ENCODE measurements around the gene ATP2A3.
"Not testable (repeated sequence)": the region's sequence is repeated elsewhere in the genome, so short reads cannot be mapped to it uniquely, and the experiment has no call there.

The ATP2A3 gene

DNA sequence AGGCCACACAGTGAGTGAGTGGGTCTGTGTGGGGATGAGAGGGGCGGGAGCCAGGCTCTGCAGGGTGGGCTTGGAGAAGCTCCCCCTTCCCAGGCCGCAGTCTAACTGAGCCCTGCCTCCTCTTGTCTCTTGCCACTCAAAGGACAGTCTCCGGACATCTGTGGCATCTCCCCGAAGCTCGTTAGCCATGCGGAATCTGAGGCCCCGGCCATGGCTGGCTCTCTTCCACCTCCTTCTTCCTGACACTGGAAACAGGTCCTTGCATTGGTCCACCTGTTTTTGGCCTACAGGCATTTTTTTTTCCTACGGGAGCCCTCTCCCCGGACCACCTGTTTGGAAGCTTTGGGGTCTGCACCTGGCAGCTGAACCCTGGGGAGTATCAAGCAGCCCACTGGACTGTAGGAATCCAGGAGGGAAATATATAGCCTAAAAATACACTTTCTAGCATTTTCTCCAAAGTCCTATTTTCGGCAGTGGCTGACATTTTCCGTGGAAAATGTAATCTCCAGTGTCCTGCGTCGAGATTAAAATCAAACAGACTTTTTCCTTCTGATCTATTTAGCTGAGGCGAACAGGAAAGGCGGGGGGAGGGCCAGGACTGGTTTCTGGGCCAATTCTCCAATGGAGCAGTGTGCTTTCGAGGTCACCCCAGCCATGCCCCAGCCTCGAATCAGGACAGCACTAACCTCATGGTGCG lies 9.1 kb downstream of the ATP2A3 start:
- no peak for DNase-seq (ENCODE audit: low read depth)

DNA sequence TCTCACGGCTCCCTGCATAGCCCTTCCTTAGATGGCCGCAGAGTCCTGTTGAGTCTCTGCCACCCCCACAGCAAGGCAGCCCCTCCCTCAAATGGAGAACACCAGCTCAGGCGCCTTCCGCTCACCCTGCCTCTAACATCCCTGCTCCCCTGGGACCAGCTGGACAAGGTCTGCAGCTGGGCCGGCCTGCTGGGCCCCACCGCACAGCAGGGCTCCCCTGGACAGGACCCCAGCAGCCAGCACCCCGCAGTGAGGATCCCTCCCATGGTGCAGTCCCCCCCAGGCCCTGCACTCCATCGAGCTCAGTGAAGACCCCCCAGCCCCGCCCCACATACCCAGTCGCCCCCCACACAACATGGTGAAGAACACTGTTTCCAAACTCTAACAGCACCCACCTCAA lies 10.2 kb downstream of the ATP2A3 start:
- no peak for DNase-seq (ENCODE audit: low read depth)

DNA sequence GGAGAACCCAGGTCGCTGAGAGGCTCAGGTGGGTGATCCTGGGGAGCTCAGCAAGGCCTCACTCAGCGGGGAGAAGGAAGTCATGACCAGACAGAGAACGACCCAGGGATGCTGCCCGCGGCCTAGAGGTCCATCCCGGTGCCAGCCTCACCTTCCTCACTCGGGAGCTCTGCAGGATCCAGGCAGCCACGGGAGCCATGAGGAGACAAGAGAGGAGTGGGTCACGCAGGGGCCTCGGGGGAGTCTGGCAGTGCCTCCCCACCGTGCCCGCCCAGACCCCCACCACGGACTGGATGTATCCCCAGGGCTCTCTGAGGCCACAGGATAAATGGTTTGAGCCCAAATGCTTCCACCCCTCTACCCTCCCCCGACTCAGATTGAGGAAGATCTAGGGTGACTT lies 10.7 kb downstream of the ATP2A3 start:
- DNase-seq (ENCODE audit: low read depth) = no peak

DNA sequence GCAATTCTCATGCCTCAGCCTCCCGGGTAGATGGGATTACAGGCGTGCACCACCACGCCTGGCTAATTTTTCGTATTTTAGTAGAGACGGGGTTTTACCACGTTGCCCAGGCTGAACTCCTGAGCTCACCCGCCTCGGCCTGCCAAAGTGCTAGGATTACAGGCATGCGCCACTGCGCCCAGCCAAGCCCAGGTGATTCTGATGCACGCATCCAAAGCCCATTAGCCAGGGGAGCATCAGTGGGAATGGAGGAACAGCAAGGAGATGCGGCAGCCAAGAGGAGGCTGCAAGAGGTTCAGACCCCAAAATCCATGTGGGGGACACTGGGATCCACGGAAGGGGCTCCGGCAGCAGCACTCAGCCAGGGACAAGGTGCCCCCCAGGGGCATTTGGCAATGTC lies 12.1 kb downstream of the ATP2A3 start:
- no peak for DNase-seq (ENCODE audit: low read depth)

DNA sequence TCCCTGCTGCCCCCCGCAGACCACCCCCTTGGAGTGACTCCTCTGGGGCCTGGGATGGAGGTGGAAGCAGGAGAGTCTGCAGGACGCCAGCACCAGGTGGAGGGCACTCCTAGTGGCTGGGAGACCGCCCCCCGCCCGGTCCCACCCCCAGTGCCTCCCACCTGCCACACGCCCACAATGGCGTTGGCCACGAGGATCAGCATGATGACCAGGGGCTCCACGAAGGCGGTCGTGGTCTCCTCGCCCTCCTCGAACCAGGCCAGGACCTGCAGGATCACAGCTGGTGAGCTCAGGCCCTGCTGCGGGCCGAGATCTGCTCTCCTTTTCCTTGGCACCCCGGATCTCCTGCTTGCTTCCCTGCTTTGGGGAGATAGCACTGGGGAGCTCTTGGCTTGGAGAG lies 12.8 kb downstream of the ATP2A3 start:
- DNase-seq (ENCODE audit: low read depth) = no peak

DNA sequence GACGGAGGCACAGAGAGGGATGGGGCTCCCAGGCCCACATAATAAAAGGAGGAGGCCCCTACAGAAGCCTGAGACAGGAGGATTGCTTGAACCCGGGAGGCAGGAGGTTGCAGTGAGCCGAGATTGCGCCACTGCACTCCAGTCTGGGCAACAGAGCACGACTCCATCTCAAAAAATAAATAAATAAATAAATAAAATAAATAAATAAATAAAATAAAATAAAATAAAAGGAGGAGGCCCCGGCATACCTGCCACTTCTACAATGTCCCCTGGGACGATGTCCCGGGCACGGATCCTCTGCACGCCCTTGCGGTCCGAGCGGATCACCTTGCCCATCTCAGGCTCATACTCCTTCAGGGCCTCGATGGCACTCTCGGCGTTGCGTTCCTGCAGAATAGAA lies 13.2 kb downstream of the ATP2A3 start:
- no peak for DNase-seq (ENCODE audit: low read depth)

DNA sequence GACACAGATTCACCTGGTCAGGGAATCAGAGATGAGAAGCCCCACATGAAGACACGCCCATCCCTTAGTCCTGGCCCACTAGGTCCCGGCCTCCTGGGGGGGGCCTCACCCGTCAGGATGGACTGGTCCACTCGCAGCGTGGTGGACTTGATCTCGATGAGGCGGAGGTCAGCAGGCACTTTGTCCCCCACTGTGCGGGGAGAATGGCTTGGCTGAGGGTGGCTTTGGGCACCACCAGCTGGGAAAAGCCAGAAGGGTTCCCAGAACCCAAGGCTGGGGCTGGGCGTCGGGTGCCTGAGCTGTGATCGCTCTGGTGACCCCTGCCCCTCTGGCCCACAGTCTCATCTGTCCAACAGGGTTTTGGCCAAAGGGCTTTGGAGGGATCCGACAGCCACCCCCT lies 13.7 kb downstream of the ATP2A3 start:
- no peak for DNase-seq (ENCODE audit: low read depth)

DNA sequence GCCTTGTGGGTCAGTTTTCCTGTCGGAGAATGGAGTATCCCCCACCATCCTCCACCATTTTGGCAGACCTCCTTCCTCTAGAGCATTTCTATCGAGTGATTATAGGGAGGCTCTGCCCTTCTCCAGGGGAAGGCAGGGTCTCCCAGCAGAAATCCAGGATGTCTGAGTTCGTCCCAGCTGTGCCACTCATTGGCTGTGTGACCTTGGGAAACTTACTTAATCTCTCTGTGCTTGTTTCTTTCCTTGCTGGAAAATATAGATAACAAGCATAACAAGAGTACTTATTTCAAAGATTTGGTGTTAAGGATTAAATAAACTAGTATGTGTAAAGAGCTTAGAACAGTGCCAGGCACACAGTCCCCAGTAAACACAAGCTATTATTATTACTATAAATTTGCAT lies 14.8 kb downstream of the ATP2A3 start:
- DNase-seq (ENCODE audit: low read depth) = no peak

DNA sequence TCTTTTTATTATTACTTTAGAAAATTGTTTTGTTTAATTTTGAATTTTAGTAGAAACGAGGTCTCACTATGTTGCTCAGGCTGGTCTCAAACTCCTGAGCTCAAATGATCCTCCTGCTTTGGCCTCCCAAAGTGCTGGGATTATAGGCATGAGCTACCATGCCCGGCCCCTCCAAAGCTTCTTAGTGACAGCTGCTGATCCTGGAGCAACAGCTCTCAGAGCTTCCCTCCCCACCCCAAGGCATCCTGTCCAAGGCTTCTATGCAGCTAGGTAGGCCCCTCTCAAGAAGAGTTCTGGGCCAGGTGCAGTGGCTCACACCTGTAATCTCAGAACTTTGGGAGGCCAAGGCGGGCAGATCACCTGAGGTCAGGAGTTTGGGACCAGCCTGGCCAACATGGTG lies 15.7 kb downstream of the ATP2A3 start:
- not testable (repeated sequence) for DNase-seq (ENCODE audit: low read depth)

DNA sequence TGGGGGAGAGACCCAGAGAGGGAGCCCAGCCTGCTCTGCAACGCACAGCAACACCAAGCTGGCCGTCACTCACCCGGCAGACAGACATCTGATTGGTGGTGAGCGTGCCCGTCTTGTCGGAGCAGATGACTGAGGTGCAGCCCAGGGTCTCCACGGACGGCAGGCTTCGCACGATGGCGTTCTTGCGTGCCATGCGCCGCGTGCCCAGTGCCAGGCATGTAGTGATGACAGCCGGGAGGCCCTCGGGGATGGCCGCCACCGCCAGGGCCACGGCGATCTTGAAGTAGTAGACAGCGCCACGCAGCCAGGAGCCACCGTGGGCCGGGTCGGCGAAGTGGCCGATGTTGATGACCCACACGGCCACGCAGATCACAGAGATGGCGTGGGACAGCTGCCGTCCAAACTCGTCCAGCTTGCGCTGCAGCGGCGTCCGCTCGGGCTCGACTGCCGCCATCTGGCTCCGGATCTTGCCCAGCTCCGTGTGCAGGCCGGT lies 16.9 kb downstream of the ATP2A3 start:
- no peak for DNase-seq (ENCODE audit: low read depth)

DNA sequence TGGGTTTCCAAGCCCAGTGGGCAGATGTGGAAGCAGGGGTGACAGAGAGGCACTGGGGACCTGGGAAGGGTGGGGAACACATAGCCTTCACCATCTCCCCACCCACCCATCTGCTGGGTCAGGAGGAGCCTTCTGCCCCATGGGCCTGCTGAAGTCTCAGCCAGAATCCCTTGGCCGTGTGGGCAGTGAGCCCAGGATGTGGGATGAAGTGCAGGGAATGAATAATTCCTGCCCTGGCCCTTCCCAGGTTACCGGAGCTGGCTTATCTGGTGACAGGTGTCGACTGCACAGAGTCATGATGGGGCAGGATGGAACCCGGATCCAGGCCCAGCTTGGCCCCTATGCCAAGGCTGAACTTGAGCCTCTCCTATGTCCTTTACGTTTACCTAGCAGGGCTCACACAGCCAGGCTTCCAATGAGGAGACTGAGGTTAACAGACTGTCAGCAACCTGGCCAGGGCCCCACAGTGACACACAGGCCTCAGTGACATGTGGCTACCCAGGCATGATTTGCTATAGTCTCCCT lies 17.5 kb downstream of the ATP2A3 start:
- no peak for DNase-seq (ENCODE audit: low read depth)

DNA sequence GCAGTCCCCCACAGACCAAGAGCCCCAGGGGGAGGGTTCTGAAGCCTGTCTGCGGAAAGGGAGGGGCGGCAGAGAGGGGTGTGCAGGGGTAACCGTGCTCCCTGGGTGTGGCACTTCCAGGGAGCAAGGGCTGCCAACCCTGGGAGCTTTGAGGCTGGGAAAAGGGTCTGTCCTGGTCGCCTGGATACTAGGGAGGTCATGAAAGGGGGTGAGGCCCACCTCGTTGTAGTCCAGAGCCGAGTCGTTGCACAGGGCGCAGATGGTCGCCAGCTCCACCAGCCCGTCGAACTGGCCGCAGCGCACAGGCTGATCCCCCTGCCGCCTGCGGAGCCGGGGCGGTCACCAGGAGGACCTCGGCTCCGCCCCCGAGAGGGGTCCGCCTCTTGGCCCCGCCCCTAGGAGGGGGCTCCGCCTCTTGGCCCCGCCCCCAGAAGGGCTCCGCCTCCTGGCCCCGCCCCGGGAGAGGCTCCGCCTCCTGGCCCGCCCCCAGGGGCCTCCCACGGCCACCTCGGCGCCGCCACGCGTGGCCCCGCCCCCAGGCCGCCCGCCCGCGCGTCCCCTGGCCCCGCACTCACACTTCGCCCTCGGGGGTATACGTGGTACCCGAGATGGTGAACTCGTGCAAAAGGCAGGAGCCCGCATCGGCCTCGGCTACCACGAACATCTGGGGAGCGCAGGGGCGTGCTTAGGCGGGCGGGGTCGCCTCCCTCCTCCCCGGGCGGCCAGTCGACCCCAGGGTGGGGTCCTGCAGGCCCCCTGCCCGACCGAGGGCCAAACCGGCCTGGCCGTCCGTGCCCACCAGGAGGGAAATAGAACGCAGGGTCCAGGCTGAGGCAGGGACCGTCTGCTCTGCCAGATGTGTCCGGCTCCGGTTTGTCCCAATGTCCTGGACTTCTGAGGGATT lies 19.5 kb downstream of the ATP2A3 start:
- peak; percentile 42 for DNase-seq (ENCODE audit: low read depth)

DNA sequence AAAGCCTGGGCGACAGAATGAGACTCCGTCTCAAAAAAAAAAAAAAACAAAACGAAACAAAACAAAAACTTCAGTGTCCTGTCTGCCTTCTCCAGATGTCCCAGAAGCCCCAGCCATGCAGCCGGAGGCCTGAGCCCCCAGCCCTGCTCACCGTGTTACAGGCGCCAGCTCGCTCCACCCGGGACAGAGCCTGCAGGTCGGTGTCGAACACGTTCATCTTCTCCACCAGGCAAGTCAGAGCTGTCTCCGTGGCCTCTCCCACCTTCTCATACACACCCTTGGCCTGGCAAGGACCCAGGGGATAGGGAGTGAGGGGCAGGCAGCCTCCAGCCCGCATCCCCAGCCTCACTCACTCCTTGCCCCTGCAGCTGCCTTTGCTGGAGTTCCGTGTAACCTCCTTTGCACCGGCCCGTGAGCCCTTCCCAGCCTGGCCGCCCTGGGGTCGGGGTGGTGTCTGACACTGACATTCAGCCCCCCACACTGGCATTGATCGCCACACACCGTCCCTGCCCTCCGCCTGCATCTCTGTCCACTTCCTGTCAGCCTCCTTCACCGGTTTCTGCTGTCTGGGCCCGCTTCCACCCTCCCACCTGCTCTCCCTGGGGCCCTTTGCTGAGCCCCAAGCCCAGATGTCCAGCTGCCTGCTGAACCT lies 20.9 kb downstream of the ATP2A3 start:
- DNase-seq (ENCODE audit: low read depth) = no peak

DNA sequence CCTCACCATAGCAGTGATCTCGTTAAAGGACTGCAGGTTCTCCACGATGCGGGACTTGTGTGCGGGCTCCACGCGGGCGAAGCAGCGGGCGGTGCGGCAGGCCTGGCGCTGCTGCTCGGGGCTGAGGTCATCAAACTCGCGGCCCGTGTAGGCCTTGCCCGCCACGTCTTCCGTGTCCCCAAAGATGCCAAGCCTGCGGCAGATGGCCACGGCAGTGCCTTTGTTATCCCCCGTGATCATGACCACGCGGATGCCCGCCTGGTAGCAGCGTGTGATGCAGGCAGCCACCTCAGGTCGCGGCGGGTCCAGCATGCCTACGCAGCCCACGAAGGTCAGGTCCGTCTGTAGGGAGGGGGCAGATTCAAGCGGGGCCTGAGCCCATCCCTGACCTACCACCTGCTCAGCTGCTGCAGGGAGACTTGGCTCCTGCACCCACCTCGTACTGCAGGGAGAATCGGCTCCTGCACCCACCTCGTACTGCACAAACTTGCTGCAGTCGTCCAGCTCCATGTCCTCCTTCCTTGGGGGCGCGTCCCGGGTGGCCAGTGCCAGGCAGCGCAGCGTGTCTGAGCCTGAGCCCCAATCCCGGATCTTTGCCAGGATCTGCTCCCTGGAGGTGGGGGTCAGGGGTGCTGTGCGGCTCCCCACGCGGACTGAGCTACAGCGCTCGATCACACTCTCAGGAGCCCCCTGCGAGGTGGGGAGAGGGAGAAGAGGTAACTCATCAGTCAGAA lies 23.1 kb downstream of the ATP2A3 start:
- DNase-seq (ENCODE audit: low read depth) = no peak

DNA sequence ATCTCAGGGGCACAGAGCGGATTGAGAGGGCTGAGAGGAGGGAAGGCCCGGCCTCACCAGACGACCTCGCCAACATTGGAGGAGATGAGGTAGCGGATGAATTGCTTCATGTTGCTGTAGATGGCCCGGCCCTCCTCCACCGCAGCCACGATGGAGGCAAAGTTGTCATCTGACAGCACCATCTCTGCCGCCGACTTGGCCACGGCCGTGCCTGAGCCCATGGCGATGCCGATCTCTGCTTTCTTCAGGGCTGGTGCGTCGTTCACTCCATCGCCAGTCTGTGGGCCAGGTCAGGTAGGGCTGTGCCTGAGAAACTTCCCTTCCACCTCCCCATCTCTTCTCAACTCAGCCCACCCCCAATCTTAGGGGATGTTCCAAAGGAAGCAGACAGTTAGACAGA lies 26.9 kb downstream of the ATP2A3 start:
- no peak for DNase-seq (ENCODE audit: low read depth)

DNA sequence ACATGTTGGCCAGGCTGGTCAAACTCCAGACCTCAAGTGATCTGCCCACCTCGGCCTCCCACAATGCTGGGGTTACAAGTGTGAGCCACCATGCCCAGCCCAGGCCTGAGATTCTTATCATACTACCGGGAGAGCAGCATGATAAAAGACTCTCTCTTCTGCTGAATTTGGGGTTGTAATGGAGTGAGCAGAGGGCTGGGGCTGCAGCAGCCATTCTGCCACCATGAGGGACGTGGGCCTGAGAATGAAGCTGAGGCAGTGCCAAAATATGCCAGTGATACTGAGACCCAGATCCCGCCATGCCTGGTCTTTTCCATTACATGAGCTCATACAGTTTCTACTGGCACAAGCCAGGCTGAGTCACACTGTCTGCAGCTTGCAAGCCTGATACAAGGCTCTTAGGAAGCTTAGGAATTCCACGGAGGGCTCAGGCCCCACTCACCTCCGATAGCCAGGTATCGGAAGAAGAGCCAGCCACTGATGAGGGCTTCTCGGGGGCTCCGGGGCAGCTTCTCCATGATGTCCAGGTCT lies 28.3 kb downstream of the ATP2A3 start:
- no peak for DNase-seq (ENCODE audit: low read depth)

DNA sequence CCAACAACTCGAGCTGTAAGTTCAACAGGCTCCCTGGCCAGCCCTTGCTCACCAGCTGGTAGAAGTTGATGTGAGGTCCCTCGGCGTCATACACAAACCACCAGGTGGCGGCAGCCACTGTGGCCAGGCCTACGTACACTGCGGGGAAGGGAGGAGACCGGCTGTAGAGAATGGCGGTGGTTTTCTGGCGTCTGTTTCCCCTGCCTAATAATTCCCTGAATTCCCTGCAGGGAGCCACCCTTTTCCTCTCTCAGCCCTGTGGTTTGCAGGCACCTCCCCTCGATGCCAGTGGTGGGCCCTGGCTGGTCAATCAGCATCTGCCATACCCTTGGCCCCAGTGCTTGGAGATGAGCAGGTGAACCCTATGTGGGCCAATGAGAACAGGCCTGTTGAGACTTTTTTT lies 29.1 kb downstream of the ATP2A3 start:
- DNase-seq (ENCODE audit: low read depth) = no peak

DNA sequence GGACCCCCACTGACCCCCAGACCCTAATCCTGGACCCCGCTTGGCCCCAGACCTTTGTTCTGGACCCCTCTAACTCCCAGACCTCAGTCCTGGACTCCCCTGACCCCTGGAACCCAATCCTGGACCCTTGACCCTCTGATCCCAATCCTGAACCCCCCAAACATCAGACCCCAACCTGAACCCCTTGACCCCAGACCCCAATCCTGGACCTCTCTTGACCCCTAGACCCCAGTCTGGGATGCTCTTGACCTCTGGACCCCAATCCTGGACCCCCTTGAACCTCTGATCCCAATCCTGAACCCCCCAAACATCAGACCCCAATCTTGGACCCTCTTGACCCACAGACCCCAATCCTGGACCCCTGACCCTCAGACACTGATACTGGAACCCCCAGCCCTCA lies 34.5 kb downstream of the ATP2A3 start:
- DNase-seq (ENCODE audit: low read depth) = no peak

DNA sequence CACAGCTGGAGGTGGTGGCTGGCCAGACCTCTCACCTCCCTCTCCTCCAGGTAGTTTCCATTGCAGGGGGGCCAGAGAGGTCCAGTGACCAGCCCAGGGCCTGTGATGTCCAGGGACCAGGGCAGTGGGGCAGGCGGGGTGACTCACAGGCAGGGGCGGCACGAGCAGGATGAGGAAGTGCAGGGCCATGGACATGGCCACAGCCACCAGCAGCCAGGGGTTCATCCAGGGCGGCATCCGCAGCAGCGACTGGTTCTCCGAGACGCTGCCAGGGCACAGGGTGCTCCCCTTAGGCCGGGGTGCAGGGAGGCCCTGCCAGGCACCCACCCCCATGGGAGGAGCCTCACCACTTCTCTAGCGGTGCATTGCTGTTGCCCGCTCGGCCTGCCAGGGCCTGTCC lies 35.1 kb downstream of the ATP2A3 start:
- no peak for DNase-seq (ENCODE audit: low read depth)

DNA sequence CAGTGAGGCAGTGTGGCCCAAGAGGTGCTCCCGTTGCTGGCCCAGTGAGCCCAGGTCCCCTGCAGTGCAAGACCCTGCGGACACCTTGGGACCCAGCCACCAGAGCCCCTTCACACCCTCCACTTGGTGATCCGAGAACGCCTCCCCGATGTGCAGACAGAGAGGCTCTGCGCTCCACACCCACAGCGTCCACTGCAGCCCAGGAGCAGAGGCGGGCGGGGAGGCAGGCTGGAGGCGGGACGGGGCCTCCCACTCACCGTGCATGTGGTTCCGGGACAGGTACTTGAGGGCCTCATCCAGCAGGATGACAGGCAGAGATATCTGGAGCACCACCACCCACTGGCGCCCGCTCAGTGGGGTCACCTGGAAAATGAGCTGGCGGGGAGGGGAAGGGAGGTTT lies 35.8 kb downstream of the ATP2A3 start:
- no peak for DNase-seq (ENCODE audit: low read depth)

DNA sequence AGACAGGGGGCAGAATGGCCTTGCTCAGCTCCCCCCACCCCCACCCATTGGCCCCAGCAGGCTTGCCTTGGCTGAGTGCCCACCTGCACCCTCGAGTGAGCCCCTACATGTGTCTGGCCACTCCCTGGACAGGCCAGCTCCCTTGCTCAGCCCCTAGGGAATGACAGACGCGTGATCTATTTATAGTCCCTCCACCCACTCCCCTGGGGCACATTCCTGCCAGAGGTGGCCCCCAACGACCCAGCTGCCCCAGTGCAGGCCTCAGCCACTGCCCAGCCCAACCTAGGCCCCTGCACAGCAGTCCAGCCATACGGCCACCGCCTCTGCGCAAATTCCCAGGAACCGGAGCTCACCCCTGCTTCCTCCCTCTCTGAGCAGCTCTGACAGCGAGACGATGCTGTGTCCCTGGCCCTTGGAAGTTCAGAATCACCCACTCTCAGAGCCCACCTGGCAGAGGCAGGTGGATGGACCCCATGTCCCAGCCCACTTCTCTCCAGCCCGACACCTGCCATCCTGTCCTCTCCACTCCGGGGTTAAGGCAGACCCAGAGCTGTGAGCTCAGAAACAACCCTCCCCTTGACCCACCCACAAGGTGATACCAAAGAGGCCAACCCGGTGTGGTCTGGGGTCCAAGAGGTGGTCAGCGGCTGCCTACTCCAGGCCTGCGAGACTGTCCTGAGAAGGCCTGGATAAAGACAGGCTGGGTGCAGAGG lies 36.5 kb downstream of the ATP2A3 start:
- no peak for DNase-seq (ENCODE audit: low read depth)
